IPS-NIHi7 (cell line): ENCODE measurements around the gene CFAP47.
"Not testable (repeated sequence)": the region's sequence is repeated elsewhere in the genome, so short reads cannot be mapped to it uniquely, and the experiment has no call there.

Experiments used
- DNase-seq: peaks from one replicate; pipeline ENCODE4 v3.0.0; 2012; ENCODE audit warnings: mixed read lengths; ENCODE audit errors: extremely low spot score

The CFAP47 gene, protein sequence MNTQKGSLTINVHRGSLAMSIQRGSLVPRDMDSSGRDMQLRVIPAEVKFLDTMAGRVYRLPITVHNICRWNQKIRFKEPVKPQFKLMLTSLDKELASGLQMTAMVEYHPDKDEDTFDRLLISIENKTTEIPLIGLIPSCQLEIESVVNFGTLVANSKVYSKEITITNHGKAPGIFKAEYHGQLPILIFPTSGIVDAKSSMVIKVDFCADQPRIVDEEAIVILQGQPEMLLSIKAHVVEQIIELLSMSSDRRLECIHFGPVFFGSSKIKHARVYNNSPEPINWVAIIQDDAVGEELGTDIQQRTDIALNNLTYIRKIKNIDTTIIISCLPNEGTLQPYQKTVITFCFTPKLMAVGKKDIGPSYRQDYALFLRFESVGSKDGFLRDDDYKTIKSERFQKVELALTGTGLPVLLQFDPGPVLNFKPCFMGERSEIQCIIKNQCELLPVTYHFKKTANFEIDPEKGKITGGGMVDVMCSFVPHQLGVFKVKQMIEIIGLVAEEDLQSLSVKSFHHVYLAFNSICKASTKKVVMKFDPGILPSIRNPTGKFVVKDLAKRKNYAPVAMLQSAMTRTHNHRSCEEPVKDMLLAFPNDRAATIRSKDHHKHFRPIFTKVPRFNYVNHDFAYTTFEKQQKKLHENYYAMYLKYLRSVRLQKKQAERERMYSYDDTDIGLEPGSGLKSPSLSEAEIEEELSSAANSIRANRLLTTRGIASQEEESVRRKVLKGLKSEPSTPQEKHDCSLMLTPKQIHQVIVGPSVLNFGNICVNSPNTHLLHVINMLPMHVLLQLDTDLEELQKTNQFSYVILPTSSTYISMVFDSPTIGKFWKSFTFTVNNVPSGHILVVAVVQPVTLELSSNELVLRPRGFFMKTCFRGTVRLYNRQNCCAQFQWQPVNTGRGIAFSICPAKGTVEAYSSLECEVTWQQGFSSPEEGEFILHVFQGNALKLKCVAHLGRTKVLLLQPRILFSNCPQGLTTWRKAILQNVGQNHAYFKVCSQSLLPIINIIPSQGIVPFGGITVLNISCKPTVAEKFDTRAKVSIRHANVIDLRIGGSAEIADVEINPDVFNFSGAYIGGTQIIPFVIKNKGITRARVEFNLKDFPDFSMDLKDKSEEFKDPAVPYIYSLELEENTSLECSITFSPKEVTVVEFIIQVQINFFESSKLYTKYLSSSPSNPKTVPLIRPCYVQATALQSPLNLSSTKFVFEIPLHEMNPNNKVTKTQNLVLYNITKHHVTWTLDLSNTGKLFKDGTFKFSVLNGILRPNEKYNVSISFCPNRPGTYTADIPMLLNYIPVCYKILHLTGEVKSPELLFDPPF (N-terminal part only)

DNA sequence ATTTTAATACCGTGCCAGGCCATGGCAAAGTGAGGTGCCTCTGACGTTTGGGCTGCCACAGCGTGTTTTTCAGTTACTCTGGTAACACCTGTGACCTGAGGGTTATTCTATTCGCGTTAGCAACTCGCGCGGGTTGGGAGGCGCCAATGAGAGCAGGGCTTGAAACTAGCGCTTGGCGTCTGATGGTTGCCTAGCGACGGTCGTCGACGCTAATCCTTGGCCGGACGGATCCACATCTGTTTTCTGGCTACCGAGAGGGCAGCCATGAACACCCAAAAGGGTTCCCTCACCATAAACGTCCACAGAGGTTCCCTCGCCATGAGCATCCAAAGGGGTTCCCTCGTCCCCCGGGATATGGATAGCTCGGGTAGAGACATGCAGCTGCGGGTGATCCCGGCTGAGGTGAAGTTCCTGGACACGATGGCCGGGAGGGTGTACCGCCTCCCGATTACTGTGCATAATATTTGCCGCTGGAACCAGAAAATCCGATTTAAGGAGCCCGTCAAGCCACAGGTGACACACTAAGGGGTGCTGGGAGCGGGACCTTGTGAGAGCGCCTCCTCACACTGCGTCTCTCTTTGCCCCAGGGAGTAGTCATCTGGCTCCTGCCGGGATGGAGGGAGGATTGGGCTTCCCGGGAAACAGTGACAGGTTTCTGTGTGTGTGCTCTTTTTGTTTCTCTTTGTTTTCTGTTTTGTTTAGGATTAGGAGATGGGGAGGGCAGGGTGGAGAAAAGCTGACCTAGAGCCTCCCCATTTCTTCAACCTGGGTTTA lies at the start of gene CFAP47:
CFAP47 (plus strand) TSS at position 199 of the 774 bp plus-strand sequence; CDS start at position 265, 66 bp downstream.
- DNase-seq = peak; percentile 85

DNA sequence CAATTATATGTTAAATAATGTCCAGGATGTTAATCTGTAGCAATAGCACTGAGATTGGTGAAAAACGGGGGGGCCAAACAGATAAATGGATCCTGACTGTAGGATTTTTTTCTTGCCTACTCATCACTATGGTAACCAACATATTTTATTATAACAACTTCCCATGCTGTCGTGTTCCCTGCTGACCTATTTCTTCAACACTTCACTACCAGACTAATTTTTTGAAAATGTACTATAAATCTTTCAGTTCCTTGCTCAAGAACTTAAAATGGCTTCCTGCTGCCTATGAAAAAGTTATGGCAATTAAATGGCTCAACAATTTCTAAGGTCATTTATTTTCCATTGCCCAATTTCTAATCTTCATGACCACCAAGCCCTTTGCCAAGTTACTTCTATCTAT lies 38.9 kb upstream of the CFAP47 start:
- DNase-seq = no peak

- DNase-seq = no peak
Measured at GRCh38 chrX:35886135-35886534, 33.4 kb upstream of the CFAP47 start.

DNA sequence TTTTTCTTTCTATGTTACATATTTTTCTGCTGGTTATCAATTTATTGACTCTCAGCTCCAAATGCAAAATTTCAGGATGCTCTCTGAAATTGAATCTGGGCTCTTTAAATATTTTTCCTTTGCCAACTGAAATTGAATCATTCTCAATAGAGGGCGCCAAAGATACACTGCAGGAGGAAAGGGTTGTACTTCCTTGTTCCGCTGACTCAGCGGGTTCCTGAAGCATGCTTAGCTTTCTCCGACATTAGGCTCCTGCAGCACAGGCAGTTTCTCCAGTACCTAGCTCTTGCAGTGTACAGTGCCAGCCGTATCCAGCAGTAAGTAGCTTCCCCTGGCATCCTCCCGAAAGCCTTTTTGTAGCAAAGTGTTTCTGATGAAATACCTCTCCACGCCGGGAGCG lies 28.8 kb upstream of the CFAP47 start:
- DNase-seq = peak; percentile 78

DNA sequence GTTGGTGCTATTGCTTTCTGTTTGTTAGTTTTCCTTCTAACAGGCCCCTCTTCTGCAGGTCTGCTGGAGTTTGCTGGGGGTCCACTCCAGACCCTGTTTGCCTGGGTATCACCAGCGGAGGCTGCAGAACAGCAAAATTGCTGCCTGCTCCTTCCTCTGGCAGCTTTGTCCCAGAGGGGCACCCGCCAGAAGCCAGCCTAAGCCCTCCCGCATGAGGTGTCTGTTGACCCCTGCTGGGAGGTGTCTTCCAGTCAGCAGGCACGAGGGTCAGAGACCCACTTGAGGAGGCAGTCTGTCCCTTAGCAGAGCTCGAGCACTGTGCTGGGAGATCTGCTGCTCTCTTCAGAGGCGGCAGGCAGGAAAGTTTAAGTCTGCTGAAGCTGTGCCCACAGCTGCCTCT lies 67.3 kb downstream of the CFAP47 start:
- not testable (repeated sequence) for DNase-seq

DNA sequence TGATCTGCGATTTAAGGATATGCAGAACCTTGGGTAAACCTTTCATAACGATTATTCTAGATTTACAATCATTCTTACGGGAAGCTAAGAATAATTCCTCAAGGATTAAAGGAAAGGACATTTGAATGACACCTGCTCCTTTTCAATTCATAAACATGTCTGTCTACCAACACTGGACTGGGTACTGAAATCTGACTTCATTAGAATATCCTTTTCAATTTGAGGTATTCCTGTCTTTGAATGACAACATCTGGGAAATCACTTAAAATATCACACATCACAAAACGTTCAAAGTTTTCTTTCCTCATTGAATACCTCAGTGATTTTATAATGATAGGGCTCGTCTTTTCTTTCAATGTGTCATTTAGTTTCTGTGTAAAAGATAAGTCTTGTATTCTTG lies 87.7 kb downstream of the CFAP47 start:
- no peak for DNase-seq

DNA sequence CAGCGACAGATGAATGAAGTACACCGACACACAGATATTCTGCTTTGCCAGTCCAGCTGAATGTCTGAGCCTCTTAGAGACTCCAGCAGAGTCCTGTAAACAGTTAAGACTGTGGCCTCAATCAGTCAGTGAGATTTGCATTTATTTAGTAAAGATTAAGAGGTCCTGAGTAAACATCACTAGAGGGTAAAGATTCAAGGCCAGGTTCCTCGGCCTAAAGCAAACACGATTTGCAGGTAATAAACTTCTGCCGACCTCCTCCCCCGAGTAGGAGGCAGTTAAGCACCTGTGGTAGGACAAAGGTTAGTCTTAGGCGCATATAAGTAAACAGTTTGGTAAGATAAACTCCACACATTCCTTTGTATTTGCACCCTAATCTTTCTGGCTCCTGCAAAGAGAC lies 99.6 kb downstream of the CFAP47 start:
- peak; percentile 23 for DNase-seq

DNA sequence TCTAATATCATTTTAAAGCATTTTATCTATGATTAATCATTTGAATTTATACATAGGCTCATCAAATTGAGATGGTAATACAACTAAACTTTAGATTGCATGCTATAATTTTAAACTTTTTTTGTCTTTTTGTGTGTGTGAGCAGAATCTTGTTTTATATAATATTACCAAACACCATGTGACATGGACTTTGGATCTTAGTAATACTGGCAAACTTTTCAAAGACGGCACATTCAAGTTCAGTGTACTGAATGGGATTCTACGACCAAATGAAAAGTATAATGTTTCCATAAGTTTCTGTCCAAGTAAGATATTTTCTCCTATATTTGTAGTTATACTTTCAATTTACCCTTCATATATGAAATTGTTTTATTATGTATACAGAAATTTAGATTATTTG lies 116.0 kb downstream of the CFAP47 start:
- no peak for DNase-seq

- no peak for DNase-seq
Measured at GRCh38 chrX:36062778-36063177, 143.2 kb downstream of the CFAP47 start.

GRCh38 chrX:36071061-36071460 lies 151.5 kb downstream of the CFAP47 start:
- no peak for DNase-seq

GRCh38 chrX:36075009-36075408 lies 155.5 kb downstream of the CFAP47 start:
- not testable (repeated sequence) for DNase-seq

DNA sequence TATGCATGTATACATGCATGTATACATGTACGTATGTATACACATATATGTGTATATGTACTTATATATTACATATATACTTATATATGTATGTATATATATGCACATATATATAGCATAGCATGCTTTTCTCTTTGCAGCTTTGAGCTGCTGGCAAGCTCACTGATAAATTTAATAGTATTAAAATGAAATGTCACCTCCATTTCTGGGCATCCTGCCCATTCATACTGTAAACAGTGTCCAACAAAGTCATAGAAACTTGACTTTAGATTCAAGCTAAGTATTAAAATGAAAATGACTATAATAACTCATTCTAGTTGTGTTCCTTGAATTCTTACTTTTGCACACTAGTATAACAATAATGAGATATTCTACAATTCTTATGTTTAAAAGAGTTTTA lies 163.7 kb downstream of the CFAP47 start:
- no peak for DNase-seq

GRCh38 chrX:36087366-36087765 lies 167.8 kb downstream of the CFAP47 start:
- no peak for DNase-seq

GRCh38 chrX:36088939-36089338 lies 169.4 kb downstream of the CFAP47 start:
- not testable (repeated sequence) for DNase-seq

- DNase-seq = no peak
Measured at GRCh38 chrX:36102425-36102824, 182.9 kb downstream of the CFAP47 start.

DNA sequence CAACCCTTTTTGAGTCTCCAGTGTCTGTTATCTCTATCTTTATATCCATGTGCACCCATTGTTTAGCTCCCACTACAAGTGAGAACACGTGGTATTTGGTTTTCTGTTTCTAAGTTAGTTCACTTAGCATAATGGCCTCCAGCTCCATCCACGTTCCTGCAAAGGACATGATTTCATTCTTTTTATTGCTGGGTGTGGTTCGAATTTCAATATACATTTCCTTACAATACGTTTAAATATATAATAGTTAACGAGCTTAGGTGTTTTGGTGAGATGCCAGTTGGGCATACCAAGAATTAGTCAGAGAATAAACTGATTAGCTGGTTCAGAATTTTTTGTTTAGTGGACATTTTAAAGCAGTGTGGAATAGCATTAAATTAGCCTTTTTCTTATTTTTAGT lies 196.7 kb downstream of the CFAP47 start:
- no peak for DNase-seq

DNA sequence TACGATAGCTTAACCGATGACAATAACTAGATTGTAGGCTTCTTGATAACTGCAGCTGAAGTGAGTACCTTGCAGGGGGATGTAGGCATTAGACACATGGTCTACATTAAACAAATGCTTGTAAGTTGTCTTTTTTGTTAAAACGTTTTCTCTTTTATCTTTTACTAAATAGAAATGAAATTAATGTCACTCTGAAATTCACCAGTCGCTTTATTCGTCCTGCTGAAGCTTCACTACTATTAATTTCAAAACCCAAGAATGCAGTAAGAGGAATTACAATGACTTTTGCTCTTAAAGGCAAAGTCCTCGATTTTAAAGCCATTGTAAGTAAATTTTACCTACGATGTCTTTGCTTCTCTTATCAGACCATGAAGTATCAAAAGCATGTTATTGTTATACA lies 239.7 kb downstream of the CFAP47 start:
- no peak for DNase-seq

DNA sequence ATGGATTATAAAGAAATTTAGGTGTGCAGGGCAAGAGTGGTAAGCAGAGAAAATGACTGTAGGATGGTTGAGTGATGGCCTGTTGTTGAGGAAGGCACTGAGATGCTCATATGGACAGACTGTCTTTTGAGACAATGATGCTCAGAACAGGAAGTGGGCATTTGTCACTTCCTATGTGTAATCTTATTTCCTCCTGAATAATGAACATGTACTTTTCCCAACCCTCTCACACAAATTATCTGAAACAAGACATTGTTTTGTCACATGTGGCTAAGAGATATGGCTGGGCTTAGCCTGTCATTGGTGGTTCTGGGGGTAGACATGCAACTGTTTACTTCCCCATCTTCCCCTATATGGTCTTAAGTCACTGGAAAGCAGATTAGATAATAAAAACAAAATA lies 240.5 kb downstream of the CFAP47 start:
- no peak for DNase-seq

DNA sequence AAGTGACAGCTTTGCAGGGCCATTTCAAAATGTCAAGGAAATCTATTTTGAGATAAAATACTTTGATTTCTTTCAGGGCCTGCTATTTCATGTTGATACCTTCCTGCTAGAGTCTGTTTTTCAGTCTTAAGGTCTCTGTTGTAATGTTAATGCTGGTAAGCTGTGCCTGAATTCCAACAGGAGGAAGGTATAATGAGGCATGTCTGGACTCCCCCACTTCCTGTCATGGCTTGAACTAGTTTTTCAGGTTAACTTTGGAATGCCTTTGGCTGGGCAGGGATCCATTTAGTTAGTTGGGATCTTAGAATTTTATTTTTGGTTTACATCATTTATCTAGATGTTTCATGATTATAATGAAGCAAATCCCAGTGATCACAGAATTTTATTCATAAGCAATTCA lies 279.0 kb downstream of the CFAP47 start:
- no peak for DNase-seq

DNA sequence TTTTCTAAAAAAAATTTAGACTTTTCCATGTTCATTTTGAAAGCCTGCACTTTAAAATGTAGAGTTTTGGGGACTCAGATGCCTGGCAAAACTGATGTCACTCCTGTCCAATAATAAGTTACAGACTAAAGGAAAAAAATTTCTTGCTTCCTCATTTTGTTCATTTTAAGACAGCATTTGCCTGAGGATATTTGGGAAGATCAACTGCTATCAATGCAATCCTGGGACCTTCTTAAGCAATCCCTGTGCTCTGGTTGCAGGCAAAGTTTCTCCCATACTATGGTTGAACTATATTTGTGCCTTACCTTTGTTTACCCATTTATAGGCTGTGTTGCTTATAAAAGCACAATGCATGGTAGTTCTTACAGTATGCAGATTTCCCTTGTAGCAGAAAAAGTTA lies 280.4 kb downstream of the CFAP47 start:
- DNase-seq = no peak

DNA sequence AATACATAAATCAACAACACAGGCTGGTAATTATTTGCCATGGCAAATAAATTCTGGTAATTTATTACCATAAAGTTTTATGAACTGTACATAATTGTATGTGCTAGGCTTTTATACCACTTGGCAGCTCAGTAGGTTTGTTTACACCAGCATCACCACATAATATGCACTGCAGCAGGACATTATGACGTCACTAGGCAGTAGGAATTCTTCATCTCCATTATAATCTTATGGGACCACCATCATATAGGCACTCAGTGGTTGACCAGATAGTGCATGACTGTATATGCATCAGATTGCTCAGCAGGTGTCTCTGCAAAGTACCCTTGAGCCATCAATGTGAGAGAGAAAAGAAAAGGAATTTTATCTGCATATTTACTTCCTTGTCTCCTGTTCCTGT lies 295.4 kb downstream of the CFAP47 start:
- DNase-seq = no peak
